Duodenal mucosa (tissue), 2 donors: ENCODE results near the gene PRKACB.
"Not testable (repeated sequence)": the region's sequence is repeated elsewhere in the genome, so short reads cannot be mapped to it uniquely, and the experiment has no call there.

Source experiments
- H3K27ac ChIP-seq: one replicate; pipeline ENCODE4 v1.7.0; 2013; ENCODE audit warnings: low read depth, low read length
- H3K27me3 ChIP-seq, 2 donors: one replicate each; pipeline ENCODE4 v1.7.0; 2013; ENCODE audit warnings: low read length in 2 of 2, control low read depth in 1 of 2; ENCODE audit not compliant: insufficient read depth in 2 of 2, control insufficient read depth in 1 of 2
- H3K36me3 ChIP-seq, 2 donors: one replicate each; pipeline ENCODE4 v1.7.0; 2013; ENCODE audit warnings: low read length in 2 of 2, control low read depth in 1 of 2; ENCODE audit not compliant: insufficient read depth in 2 of 2, control insufficient read depth in 1 of 2
- H3K4me1 ChIP-seq, 2 donors: one replicate each; pipeline ENCODE4 v1.7.0; 2013; ENCODE audit warnings: low read length in 2 of 2, control low read depth in 1 of 2; ENCODE audit not compliant: insufficient read depth in 2 of 2, control insufficient read depth in 1 of 2
- H3K4me3 ChIP-seq, 2 donors: one replicate each; pipeline ENCODE4 v1.7.0; 2013; ENCODE audit warnings: low read length in 2 of 2, low read depth in 1 of 2
- H3K9ac ChIP-seq, 2 donors: one replicate each; pipeline ENCODE4 v1.7.0; 2013; ENCODE audit warnings: low read length in 2 of 2, low read depth in 1 of 2
- H3K9me3 ChIP-seq, 2 donors: one replicate each; pipeline ENCODE4 v1.7.0; 2013; ENCODE audit warnings: low read length in 2 of 2, control low read depth in 1 of 2; ENCODE audit not compliant: control insufficient read depth in 1 of 2

Gene PRKACB

DNA sequence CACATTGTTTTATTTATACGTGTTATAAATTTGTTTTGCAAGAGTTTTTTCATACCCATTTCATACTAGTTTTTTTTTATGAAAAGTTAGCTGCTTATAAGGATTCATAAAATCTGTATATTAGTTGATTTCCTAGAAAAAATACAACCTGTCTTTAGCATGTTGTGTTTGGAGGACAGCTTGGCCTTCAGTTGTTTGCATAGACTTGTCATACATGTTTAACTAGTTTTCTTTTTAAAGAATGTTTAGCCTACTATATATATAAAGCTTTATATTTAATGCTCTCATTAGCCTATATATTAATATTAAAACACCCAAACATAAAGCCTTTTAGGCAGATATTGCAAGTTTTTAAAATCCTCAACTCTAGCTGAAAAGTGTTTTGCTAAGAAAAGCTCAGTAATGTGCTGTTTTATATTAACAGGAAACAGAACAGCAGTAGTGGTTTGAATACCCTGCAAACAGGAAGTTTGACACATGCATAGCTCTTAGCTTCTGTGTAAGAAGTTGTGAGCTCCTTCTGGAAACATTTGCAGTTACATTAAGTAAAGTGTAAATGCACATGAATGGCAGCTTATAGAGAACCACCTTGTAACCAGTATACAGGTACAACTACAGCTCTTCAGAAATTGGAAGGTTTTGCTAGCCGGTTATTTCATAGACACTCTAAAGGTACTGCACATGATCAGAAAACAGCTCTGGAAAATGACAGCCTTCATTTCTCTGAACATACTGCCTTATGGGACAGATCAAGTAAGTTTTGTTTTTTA is at the start of gene PRKACB:
Gene PRKACB (plus strand): TSS at position 476 of the 770 bp plus-strand sequence. CDS start 91 bp downstream, at position 567.
- H3K27me3 ChIP-seq: no peaks in the 10 kb centered on the region
- peak within 1 kb of the TSS in 1 of 2 donors; percentile 65 for H3K9ac ChIP-seq
- peak within 1 kb of the TSS; percentile 44 to 72 for H3K4me3 ChIP-seq
- peaks cover 1% of the 10 kb centered on the region in 2 donors for H3K9me3 ChIP-seq
- H3K36me3 ChIP-seq: no peaks in the 10 kb centered on the region
- peaks cover 0 to 12% of the 10 kb centered on the region in 2 donors for H3K4me1 ChIP-seq
- H3K27ac ChIP-seq: peak within 1 kb of the TSS; percentile 42

DNA sequence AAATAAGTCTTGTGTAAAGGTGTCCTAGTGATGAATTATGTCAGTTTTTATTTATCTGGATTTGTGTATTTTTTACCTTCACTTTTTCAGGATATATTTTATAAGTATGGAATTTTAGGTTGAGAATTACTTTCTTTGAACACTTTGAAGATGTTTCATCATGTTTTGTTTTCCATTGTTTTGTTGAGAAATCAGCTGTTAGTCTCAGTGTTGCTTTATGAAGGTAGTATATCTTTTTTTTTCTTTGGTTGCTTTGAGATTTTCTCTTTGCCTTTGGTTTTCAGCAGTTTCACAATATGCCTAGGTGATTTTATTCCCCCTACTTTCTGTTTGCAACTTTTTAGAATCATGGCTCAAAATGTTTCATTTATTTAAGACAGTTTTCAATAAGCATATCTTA is 48.8 kb upstream of the PRKACB start:
- no peaks in the 10 kb centered on the region for H3K36me3 ChIP-seq

DNA sequence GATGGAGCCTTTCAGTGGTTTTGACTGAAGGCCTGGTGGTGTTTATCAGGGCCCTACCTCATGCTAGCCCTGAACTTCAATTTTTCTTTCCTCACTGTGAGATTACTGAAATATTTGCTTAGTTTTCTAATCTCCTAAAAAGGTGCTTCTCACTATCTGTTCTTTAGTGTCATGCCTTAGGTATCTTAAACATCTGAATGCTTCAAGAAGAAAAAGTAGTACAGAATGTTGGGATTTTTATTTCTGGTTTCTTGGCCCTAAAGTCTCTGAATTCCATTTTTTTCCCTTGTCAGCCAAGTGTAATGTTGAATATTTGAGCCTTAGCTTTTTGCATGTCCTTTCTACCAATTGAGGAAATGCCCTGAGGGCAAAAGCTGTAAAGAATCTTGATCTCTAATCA is 47.9 kb upstream of the PRKACB start:
- H3K4me1 ChIP-seq: no peaks in the 10 kb centered on the region

More for the DNA sequence above, 48.8 kb upstream of the PRKACB start:
- no peaks in the 10 kb centered on the region for H3K27me3 ChIP-seq
- no peak overlapping the region for H3K9ac ChIP-seq
- no peak overlapping the region for H3K4me3 ChIP-seq
- H3K4me1 ChIP-seq: peaks cover 0 to 3% of the 10 kb centered on the region in 2 donors
- H3K9me3 ChIP-seq: no peaks in the 10 kb centered on the region
- H3K27ac ChIP-seq: no peak overlapping the region

DNA sequence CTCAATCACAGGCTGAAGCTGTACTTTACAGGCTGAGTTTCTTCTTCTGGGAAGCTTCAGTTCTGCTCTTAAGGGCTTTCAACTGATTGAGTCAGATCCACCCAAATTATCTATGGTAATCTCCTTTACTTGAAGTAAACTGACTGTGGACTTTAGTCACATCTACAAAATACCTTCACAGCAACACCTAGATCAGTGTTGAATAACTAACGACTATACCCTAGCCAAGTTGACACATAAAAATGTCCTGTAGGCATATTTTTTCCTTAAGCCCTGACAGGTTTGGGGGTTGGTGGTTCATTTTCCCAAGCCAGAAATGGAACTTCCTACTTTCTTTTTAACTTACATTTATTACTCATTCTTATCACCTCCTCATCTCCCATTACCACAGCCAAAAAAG is 42.9 kb upstream of the PRKACB start:
- no peak overlapping the region for H3K4me3 ChIP-seq
- H3K27ac ChIP-seq: no peak overlapping the region
- no peaks in the 10 kb centered on the region for H3K36me3 ChIP-seq
- H3K9ac ChIP-seq: no peak overlapping the region
- peaks cover 0 to 6% of the 10 kb centered on the region in 2 donors for H3K4me1 ChIP-seq
- H3K9me3 ChIP-seq: no peaks in the 10 kb centered on the region
- no peaks in the 10 kb centered on the region for H3K27me3 ChIP-seq

More for the DNA sequence above, 47.9 kb upstream of the PRKACB start:
- H3K27me3 ChIP-seq: no peaks in the 10 kb centered on the region
- H3K36me3 ChIP-seq: no peaks in the 10 kb centered on the region
- H3K27ac ChIP-seq: no peak overlapping the region
- H3K9me3 ChIP-seq: no peaks in the 10 kb centered on the region
- no peak overlapping the region for H3K9ac ChIP-seq
- H3K4me3 ChIP-seq: no peak overlapping the region

DNA sequence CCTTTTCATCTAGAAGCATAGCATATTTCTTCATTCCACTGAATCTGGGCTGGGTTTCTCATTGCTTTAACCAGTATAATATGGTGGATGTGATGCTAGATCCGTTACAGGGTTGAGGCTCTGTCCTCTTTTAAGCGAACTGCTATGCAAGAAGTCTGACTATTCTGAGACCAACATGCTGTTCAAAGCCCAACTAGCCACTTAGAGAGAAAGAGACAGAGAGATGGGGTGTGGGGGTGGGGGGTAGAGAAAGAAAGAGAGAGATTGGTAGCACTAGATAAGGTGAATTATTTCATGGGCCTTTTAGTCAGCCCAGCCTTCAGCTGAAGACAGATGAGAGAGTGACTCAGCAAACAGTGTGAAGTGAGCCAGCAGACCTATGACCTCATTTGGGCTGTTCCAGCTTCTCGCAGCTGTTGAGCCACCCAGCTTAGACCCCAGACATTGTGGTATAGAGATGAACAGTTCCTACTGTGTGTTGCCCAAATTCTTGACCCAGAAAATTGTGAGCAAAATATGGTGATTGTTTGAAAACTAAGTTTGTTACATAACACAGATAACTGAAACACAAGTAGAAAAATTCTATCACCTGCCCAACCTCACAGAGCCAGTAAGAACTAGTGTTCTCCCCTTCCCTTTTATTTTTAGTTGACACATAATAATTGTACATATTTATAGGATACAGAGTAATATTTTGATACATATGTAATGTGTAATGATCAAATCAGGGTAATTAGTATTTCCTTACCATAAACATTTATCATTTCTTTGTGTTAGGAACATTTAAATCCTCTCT is 40.7 kb upstream of the PRKACB start:
- H3K36me3 ChIP-seq: no peaks in the 10 kb centered on the region
- no peak overlapping the region for H3K4me3 ChIP-seq
- H3K9me3 ChIP-seq: peaks cover 0 to 4% of the 10 kb centered on the region in 2 donors
- no peaks in the 10 kb centered on the region for H3K27me3 ChIP-seq
- H3K4me1 ChIP-seq: peaks cover 0 to 6% of the 10 kb centered on the region in 2 donors
- no peak overlapping the region for H3K9ac ChIP-seq
- H3K27ac ChIP-seq: no peak overlapping the region

DNA sequence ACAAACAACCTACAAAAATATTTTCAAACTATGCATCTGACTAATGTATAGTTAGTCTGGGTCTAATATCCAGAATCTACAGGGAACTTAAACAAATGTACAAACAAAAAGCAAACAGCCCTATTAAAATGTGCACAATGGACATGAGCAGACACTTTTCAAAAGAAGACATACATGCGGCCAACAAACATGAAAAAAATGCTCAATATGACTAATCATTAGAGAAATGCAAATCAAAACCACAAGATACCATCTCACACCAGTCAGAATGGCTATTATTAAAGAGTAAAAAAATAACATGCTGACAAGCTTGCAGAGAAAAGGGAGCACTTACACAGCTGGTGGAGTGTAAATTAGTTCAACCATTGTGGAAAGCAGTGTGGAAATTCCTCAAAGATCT is 36.5 kb upstream of the PRKACB start:
- not testable (repeated sequence) for H3K4me1 ChIP-seq, H3K36me3 ChIP-seq, H3K4me3 ChIP-seq, H3K27ac ChIP-seq, H3K9me3 ChIP-seq, H3K27me3 ChIP-seq, H3K9ac ChIP-seq

DNA sequence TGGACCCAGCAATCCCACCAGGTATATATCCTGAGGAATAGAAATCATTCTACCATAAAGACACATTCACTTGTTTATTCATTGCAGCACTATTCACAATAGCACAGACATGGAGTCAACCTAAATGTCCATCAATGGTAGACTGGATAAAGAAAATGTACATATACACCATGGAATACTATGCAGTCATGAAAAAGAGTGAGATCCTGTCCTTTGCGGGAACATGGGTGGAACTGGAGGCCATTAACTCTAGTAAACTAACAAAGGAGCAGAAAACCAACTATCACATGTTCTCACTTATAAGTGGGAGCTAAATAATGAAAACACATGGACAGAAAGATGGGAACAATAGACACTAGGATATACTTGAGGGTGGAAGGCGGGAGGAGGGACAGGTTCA is 36.1 kb upstream of the PRKACB start:
- Histone ChIP-seq H3K4me1 (peaks cover 0 to 6% of the 10 kb centered on the region in 2 donors), H3K9ac (no peak overlapping the region), H3K36me3 (no peaks in the 10 kb centered on the region), H3K4me3 (no peak overlapping the region), H3K27me3 (no peaks in the 10 kb centered on the region), H3K27ac (no peak overlapping the region), H3K9me3 (peaks cover 0 to 4% of the 10 kb centered on the region in 2 donors)

DNA sequence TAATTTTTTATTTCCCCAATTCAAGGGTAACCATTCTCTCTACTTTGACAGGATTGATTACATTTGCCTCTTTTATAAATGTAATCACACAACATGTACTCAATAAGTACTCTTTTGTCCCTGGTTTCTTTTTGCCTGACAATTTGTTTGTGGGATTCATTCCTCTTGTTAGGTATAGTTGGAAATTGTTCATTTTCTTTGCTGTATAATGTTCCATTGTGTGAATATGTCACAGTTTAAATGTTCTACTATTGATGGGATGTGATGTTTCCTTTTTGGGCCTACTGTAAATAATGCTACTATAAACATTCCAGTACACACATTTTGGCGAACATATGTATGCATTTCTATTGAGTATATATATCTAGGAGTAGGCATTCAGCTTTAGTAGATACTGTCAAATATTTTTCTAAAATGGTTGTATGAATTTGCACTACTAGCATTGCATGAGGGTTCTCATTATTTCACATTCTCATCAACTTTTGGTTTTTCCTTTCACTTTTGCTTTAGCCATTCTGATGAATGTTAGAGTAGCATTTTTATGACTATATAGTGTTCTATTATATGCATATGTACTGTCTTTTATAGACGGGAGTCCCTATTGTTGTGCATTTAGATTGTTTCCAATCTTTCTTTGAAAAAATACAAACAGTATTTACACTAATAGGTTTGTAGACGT is 35.0 kb upstream of the PRKACB start:
- no peaks in the 10 kb centered on the region for H3K27me3 ChIP-seq
- no peaks in the 10 kb centered on the region for H3K4me1 ChIP-seq
- no peak overlapping the region for H3K9ac ChIP-seq
- H3K9me3 ChIP-seq: peaks cover 0 to 4% of the 10 kb centered on the region in 2 donors
- H3K4me3 ChIP-seq: no peak overlapping the region
- H3K27ac ChIP-seq: no peak overlapping the region
- H3K36me3 ChIP-seq: no peaks in the 10 kb centered on the region

DNA sequence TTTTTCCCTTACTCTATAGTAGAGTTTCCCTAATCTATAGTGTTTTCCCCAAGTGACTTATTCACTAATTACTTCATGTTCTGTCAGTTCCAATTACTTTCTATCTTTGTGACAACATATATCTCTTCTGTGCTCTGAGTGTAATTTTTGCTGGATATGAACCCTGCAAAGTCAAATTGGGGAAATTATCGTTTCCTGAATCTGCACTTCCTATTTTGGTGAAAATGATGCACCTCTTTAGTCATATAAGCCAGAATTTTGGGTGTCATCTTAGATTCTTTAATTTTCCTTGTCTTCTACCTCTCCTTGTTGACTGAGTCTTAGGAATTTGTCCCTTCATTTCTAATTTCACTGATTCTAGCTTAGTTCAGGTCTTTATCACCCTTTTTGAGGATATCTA is 33.4 kb upstream of the PRKACB start:
- Histone ChIP-seq H3K4me1 (no peaks in the 10 kb centered on the region), H3K36me3 (no peaks in the 10 kb centered on the region), H3K27me3 (no peaks in the 10 kb centered on the region), H3K9ac (no peak overlapping the region), H3K9me3 (peaks cover 0 to 4% of the 10 kb centered on the region in 2 donors), H3K4me3 (no peak overlapping the region), H3K27ac (no peak overlapping the region)

DNA sequence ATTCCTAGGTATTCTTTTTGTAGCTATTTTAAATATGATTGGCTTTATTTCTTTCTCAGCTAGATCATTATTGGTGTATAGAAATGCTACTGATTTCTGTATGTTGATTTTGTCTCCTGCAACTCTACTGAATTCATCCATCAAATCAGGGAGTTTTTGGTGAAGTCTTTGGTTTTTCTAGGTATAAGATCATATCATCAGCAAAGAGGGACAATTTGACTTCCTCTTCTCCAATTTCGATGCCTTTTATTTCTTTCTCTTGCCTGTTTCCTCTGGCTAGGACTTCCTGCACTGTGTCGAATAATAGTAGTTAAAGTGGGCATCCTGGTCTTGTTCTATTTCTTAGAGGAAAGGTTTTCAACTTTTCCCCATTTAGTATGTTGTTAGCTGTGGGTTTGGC is 27.5 kb upstream of the PRKACB start:
- Histone ChIP-seq H3K27ac (no peak overlapping the region), H3K9me3 (no peaks in the 10 kb centered on the region), H3K9ac (no peak overlapping the region), H3K4me3 (no peak overlapping the region), H3K4me1 (no peaks in the 10 kb centered on the region), H3K36me3 (no peaks in the 10 kb centered on the region), H3K27me3 (no peaks in the 10 kb centered on the region)
